DND-41 (cell line): Measurements from ENCODE around the gene ADIPOR1.

Experiments
- EZH2 ChIP-seq: IDR thresholded peaks from 3 replicates; pipeline ENCODE4 v1.6.1; 2012; ENCODE audit warnings: borderline replicate concordance, low read depth, mild to moderate bottlenecking, moderate library complexity, low read length, inconsistent platforms; ENCODE audit not compliant: severe bottlenecking
- TF ChIP-seq, protein P1 (sequence below): IDR thresholded peaks from 2 replicates; pipeline ENCODE4 v1.5.1; 2012; ENCODE audit warnings: borderline replicate concordance, low read length, moderate library complexity, mild to moderate bottlenecking; ENCODE audit not compliant: poor library complexity, severe bottlenecking; ENCODE audit errors: extremely low read depth

DNA sequence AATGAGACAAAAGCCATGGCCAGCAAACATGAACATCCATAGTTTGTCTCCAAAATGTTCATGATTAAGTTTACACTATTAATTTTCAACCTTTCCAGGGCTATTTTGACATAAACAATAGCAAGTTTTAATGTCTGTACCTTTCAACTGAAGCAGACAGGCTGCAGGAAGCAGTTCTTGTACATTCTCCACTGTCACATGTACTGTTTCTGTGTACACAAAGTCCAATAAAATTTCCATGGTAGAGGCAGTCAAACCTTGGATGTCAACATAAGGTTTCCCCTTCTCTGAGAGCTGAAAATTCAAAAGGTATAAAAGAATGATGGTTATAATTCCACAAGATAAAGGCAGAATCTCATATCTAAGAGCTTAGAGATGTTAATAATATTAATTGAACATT, 38.5 kb downstream of the ADIPOR1 start:
- no peak for TF ChIP-seq EZH2
- TF ChIP-seq, protein P1, sequence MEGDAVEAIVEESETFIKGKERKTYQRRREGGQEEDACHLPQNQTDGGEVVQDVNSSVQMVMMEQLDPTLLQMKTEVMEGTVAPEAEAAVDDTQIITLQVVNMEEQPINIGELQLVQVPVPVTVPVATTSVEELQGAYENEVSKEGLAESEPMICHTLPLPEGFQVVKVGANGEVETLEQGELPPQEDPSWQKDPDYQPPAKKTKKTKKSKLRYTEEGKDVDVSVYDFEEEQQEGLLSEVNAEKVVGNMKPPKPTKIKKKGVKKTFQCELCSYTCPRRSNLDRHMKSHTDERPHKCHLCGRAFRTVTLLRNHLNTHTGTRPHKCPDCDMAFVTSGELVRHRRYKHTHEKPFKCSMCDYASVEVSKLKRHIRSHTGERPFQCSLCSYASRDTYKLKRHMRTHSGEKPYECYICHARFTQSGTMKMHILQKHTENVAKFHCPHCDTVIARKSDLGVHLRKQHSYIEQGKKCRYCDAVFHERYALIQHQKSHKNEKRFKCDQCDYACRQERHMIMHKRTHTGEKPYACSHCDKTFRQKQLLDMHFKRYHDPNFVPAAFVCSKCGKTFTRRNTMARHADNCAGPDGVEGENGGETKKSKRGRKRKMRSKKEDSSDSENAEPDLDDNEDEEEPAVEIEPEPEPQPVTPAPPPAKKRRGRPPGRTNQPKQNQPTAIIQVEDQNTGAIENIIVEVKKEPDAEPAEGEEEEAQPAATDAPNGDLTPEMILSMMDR: no peak
